WTC11 (cell line): ENCODE measurements around the gene ATMIN. TPM values are rescaled to one million over a fixed set of nuclear protein-coding genes. Genes with fewer than 3 reads are reported as not detected.

Experiments used
- ATAC-seq: fragments of 200-7000 bp; cut with Tn5 transposase; 2 replicates; pipeline ENCODE4 v1.10.0; 2021; ENCODE audit warnings: mild to moderate bottlenecking, moderate library complexity
- CTCF ChIA-PET: fragments of 300-600 bp; sonication (Branson Sonifier 250); formaldehyde crosslinking; loops from one replicate; lab custom pipeline; 2021; ENCODE audit warnings: antibody characterized with exemption; lab: Charles Lee
- POLR2A ChIA-PET: fragments of 350-600 bp; sonication (Branson Sonifier 250); formaldehyde crosslinking; loops from one replicate; lab custom pipeline; 2021; ENCODE audit warnings: antibody characterized with exemption; lab: Charles Lee
- DNase-seq: peaks from one replicate; pipeline ENCODE4 v3.0.0; 2021; ENCODE audit warnings: low spot score
- H3K27ac Mint-ChIP-seq: 2 replicates; pipeline ENCODE4 v1.8.0; 2021; ENCODE audit warnings: mixed read lengths
- H3K27me3 Mint-ChIP-seq: 2 replicates; pipeline ENCODE4 v1.8.0; 2021; ENCODE audit warnings: low read depth, mild to moderate bottlenecking, moderate library complexity, mixed read lengths
- H3K36me3 Mint-ChIP-seq: 2 replicates; pipeline ENCODE4 v1.8.0; 2021; ENCODE audit warnings: mixed read lengths
- H3K4me1 Mint-ChIP-seq: 2 replicates; pipeline ENCODE4 v1.8.0; 2022; ENCODE audit warnings: mixed read lengths
- H3K4me3 Mint-ChIP-seq: 2 replicates; pipeline ENCODE4 v1.8.0; 2021; ENCODE audit warnings: mild to moderate bottlenecking, moderate library complexity, mixed read lengths
- H3K9me3 Mint-ChIP-seq: 2 replicates; pipeline ENCODE4 v1.8.0; 2021; ENCODE audit warnings: mixed read lengths
- CDX4 ChIP-seq: fragments of 250-450 bp; sonication (Bioruptor Pico); IDR thresholded peaks from 2 replicates; pipeline ENCODE4 v1.9.0; 2021; ENCODE audit warnings: moderate library complexity, mild to moderate bottlenecking, inconsistent platforms, borderline replicate concordance
- ESRRA ChIP-seq: sonication (generic); formaldehyde crosslinking; IDR thresholded peaks from 2 replicates; pipeline ENCODE4 v1.8.1; 2022; ENCODE audit warnings: mild to moderate bottlenecking, missing genetic modification reagents, borderline replicate concordance
- FOXK1 ChIP-seq: sonication (generic); formaldehyde crosslinking; IDR thresholded peaks from 2 replicates; pipeline ENCODE4 v1.8.0; 2022; ENCODE audit warnings: mild to moderate bottlenecking, moderate library complexity, missing genetic modification reagents
- GTF2I ChIP-seq: fragments of 250-450 bp; sonication (Bioruptor Pico); conservative IDR thresholded peaks from 2 replicates; pipeline ENCODE4 v1.4.0; 2021; ENCODE audit warnings: mild to moderate bottlenecking
- IRF1 ChIP-seq: sonication (generic); formaldehyde crosslinking; IDR thresholded peaks from 2 replicates; pipeline ENCODE4 v1.8.0; 2023; ENCODE audit warnings: missing genetic modification reagents
- MXD4 ChIP-seq: fragments of 250-450 bp; sonication (Bioruptor Pico); IDR thresholded peaks from 2 replicates; pipeline ENCODE4 v1.8.0; 2021; ENCODE audit warnings: mild to moderate bottlenecking, moderate library complexity, borderline replicate concordance
- NFE2L1 ChIP-seq: sonication (generic); formaldehyde crosslinking; IDR thresholded peaks from 2 replicates; pipeline ENCODE4 v1.8.1; 2023; ENCODE audit warnings: missing genetic modification reagents
- PRRX2 ChIP-seq: fragments of 250-450 bp; sonication (Bioruptor Pico); IDR thresholded peaks from 2 replicates; pipeline ENCODE4 v1.8.0; 2021; ENCODE audit warnings: mild to moderate bottlenecking
- SMAD3 ChIP-seq: sonication (generic); formaldehyde crosslinking; IDR thresholded peaks from 2 replicates; pipeline ENCODE4 v1.8.0; 2022; ENCODE audit warnings: missing genetic modification reagents, mild to moderate bottlenecking, borderline replicate concordance
- SMAD4 ChIP-seq: sonication (generic); formaldehyde crosslinking; IDR thresholded peaks from 2 replicates; pipeline ENCODE4 v1.8.0; 2022; ENCODE audit warnings: mild to moderate bottlenecking, missing genetic modification reagents
- TEAD1 ChIP-seq: sonication (generic); formaldehyde crosslinking; IDR thresholded peaks from 2 replicates; pipeline ENCODE4 v1.8.0; 2022; ENCODE audit warnings: mild to moderate bottlenecking, missing genetic modification reagents
- USF2 ChIP-seq: sonication (generic); formaldehyde crosslinking; IDR thresholded peaks from 2 replicates; pipeline ENCODE4 v1.8.1; 2023; ENCODE audit warnings: mild to moderate bottlenecking, missing genetic modification reagents, moderate library complexity
- ZNF138 ChIP-seq: sonication (generic); formaldehyde crosslinking; conservative IDR thresholded peaks from 2 replicates; pipeline ENCODE4 v1.8.1; 2022; ENCODE audit warnings: mild to moderate bottlenecking, moderate library complexity, missing genetic modification reagents
- ZNF263 ChIP-seq: sonication (generic); formaldehyde crosslinking; IDR thresholded peaks from 2 replicates; pipeline ENCODE4 v1.8.1; 2022; ENCODE audit warnings: low read depth, mild to moderate bottlenecking, moderate library complexity, missing genetic modification reagents
- ZNF281 ChIP-seq: sonication (generic); formaldehyde crosslinking; IDR thresholded peaks from 2 replicates; pipeline ENCODE4 v1.8.0; 2023; ENCODE audit warnings: mild to moderate bottlenecking, missing genetic modification reagents
- ZNF396 ChIP-seq: fragments of 250-450 bp; sonication (Bioruptor Pico); IDR thresholded peaks from 2 replicates; pipeline ENCODE4 v1.8.0; 2021; ENCODE audit warnings: mild to moderate bottlenecking, moderate library complexity, borderline replicate concordance
- total RNA-seq: library from RNA; stranded (reverse); gene quantifications from 3 replicates; pipeline ENCODE4 v1.2.3, GENCODE V29; 2021
- TF ChIP-seq, protein P1 (sequence below): fragments of 250-450 bp; sonication (Bioruptor Pico); IDR thresholded peaks from 2 replicates; pipeline ENCODE4 v1.9.0; 2021; ENCODE audit warnings: mild to moderate bottlenecking, borderline replicate concordance
- TF ChIP-seq, protein P2 (sequence below): fragments of 250-450 bp; sonication (Bioruptor Pico); IDR thresholded peaks from 2 replicates; pipeline ENCODE4 v1.9.0; 2021; ENCODE audit warnings: mild to moderate bottlenecking
- TF ChIP-seq, protein P3 (sequence below): sonication (generic); formaldehyde crosslinking; IDR thresholded peaks from 2 replicates; pipeline ENCODE4 v1.8.0; 2022; ENCODE audit warnings: mild to moderate bottlenecking, missing genetic modification reagents

The ATMIN gene
- total RNA-seq, 1 experiment from 2014 or later = 43.1 TPM

- TF ChIP-seq GTF2I = no peak
- TF ChIP-seq IRF1 (CRISPR knock-in tag) = no peak
- TF ChIP-seq, all 79 proteins: peak for 0
Measured at GRCh38 chr16:81088836-81089235, 53.2 kb downstream of the ATMIN start (continued).

DNA sequence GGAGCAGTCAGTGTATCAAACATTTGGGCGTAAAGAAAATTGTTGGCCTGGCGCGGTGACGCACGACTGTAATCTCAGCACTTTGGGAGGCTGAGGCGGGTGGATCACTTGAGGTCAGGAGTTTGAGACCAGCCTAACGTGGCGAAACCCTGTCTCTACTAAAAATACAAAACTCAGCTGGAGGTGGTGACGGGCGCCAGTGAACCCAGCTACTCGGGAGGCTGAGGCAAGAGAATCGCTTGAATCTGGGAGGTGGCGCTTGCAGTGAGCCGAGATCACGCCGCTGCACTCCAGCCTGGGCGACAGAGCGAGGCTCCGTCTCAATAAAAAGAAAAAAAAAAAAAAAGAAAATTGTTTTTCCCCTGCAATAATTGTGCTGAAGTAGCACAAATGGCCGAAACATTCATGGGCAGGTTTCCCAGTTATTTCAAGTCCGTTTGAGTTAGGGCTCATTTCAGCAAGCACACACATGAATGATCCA is 59.2 kb downstream of the ATMIN start:
- H3K36me3 Mint-ChIP-seq = peaks cover 9% of the 10 kb centered on the region
- no peaks in the 10 kb centered on the region; the same call in 1 of the 2 replicates for H3K27me3 Mint-ChIP-seq
- H3K4me1 Mint-ChIP-seq = peaks cover 13% of the 10 kb centered on the region
- H3K27ac Mint-ChIP-seq = no peak overlapping the region; the same call in 1 of the 2 replicates
- ATAC-seq (no peak), DNase-seq (no peak)
- H3K9me3 Mint-ChIP-seq = peaks cover 6% of the 10 kb centered on the region
- peak overlapping the region; percentile 86 for H3K4me3 Mint-ChIP-seq
- ChIA-PET POLR2A (interaction anchor here (0.6 kb wide), 1 partner anchor 635 kb away, joined by 4 read pairs; no protein-coding TSS in a partner anchor), CTCF (interaction anchor here (1.0 kb wide), 1 partner anchor 110 kb away, joined by 4 read pairs; no protein-coding TSS in a partner anchor)
- TF ChIP-seq ZNF263 (CRISPR knock-in tag) (no peak), MXD4 (CRISPR knock-in tag) (no peak), NFE2L1 (CRISPR knock-in tag) (no peak), ZNF281 (CRISPR knock-in tag) (no peak), CDX4 (CRISPR knock-in tag) (no peak)

- DNase-seq = no peak
- Mint-ChIP-seq H3K4me3 (peak overlapping the region; percentile 86), H3K27me3 (no peaks in the 10 kb centered on the region; the same call in 1 of the 2 replicates), H3K4me1 (peaks cover 13% of the 10 kb centered on the region), H3K9me3 (peaks cover 6% of the 10 kb centered on the region), H3K36me3 (peaks cover 3% of the 10 kb centered on the region), H3K27ac (no peak overlapping the region)
- POLR2A ChIA-PET = no interaction called here
- CTCF ChIA-PET = no interaction called here
- no peak for ATAC-seq
- TF ChIP-seq, protein P1, sequence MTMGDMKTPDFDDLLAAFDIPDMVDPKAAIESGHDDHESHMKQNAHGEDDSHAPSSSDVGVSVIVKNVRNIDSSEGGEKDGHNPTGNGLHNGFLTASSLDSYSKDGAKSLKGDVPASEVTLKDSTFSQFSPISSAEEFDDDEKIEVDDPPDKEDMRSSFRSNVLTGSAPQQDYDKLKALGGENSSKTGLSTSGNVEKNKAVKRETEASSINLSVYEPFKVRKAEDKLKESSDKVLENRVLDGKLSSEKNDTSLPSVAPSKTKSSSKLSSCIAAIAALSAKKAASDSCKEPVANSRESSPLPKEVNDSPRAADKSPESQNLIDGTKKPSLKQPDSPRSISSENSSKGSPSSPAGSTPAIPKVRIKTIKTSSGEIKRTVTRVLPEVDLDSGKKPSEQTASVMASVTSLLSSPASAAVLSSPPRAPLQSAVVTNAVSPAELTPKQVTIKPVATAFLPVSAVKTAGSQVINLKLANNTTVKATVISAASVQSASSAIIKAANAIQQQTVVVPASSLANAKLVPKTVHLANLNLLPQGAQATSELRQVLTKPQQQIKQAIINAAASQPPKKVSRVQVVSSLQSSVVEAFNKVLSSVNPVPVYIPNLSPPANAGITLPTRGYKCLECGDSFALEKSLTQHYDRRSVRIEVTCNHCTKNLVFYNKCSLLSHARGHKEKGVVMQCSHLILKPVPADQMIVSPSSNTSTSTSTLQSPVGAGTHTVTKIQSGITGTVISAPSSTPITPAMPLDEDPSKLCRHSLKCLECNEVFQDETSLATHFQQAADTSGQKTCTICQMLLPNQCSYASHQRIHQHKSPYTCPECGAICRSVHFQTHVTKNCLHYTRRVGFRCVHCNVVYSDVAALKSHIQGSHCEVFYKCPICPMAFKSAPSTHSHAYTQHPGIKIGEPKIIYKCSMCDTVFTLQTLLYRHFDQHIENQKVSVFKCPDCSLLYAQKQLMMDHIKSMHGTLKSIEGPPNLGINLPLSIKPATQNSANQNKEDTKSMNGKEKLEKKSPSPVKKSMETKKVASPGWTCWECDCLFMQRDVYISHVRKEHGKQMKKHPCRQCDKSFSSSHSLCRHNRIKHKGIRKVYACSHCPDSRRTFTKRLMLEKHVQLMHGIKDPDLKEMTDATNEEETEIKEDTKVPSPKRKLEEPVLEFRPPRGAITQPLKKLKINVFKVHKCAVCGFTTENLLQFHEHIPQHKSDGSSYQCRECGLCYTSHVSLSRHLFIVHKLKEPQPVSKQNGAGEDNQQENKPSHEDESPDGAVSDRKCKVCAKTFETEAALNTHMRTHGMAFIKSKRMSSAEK (CRISPR knock-in tag) = no peak
- TF ChIP-seq SMAD3 (CRISPR knock-in tag) = no peak
- no peak for TF ChIP-seq ESRRA (CRISPR knock-in tag)
- no peak for TF ChIP-seq PRRX2 (CRISPR knock-in tag)
- TF ChIP-seq USF2 (CRISPR knock-in tag) = no peak
- TF ChIP-seq, protein P2, sequence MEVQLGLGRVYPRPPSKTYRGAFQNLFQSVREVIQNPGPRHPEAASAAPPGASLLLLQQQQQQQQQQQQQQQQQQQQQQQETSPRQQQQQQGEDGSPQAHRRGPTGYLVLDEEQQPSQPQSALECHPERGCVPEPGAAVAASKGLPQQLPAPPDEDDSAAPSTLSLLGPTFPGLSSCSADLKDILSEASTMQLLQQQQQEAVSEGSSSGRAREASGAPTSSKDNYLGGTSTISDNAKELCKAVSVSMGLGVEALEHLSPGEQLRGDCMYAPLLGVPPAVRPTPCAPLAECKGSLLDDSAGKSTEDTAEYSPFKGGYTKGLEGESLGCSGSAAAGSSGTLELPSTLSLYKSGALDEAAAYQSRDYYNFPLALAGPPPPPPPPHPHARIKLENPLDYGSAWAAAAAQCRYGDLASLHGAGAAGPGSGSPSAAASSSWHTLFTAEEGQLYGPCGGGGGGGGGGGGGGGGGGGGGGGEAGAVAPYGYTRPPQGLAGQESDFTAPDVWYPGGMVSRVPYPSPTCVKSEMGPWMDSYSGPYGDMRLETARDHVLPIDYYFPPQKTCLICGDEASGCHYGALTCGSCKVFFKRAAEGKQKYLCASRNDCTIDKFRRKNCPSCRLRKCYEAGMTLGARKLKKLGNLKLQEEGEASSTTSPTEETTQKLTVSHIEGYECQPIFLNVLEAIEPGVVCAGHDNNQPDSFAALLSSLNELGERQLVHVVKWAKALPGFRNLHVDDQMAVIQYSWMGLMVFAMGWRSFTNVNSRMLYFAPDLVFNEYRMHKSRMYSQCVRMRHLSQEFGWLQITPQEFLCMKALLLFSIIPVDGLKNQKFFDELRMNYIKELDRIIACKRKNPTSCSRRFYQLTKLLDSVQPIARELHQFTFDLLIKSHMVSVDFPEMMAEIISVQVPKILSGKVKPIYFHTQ (CRISPR knock-in tag) = no peak
- no peak for TF ChIP-seq FOXK1
- TF ChIP-seq, protein P3, sequence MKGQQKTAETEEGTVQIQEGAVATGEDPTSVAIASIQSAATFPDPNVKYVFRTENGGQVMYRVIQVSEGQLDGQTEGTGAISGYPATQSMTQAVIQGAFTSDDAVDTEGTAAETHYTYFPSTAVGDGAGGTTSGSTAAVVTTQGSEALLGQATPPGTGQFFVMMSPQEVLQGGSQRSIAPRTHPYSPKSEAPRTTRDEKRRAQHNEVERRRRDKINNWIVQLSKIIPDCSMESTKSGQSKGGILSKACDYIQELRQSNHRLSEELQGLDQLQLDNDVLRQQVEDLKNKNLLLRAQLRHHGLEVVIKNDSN (CRISPR knock-in tag) = no peak
- no peak for TF ChIP-seq ZNF396 (CRISPR knock-in tag)
- no peak for TF ChIP-seq ZNF138 (CRISPR knock-in tag)
- no peak for TF ChIP-seq SMAD4 (CRISPR knock-in tag)
- TF ChIP-seq TEAD1 (CRISPR knock-in tag) = no peak
Measured at GRCh38 chr16:81095653-81095952, 60.0 kb downstream of the ATMIN start.
